PC-9 (cell line): ENCODE measurements around the gene RNF145. TPM values are rescaled to one million over a fixed set of nuclear protein-coding genes. Genes with fewer than 3 reads are reported as not detected.

ENCODE experiments used
- BruUV-seq: library from RNA; stranded (reverse); fragments of 400-500 nt; replicated peaks from 2 replicates; lab custom pipeline; 2021; lab: Mats Ljungman, UMichigan
- CTCF ChIA-PET: fragments of 300-600 bp; sonication (Branson Sonifier 250); formaldehyde crosslinking; loops from one replicate; lab custom pipeline; 2022; ENCODE audit warnings: antibody characterized with exemption; lab: Charles Lee
- POLR2A ChIA-PET: fragments of 300-600 bp; sonication (Branson Sonifier 250); formaldehyde crosslinking; loops from one replicate; lab custom pipeline; 2022; ENCODE audit warnings: antibody characterized with exemption; ENCODE audit not compliant: unreplicated experiment; lab: Charles Lee
- DNase-seq, 2 experiments: peaks; one replicate each; pipeline versions ENCODE4 v3.0.0 to v3.0.0-alpha.2; 2015 to 2022; ENCODE audit warnings: mixed read lengths in 1 of 2
- H2AFZ ChIP-seq: fragments of 200-600 bp; sonication (generic); 2 replicates; pipeline ENCODE4 v1.8.1; 2017; ENCODE audit warnings: antibody characterized with exemption
- H3F3A ChIP-seq: fragments of 200-600 bp; sonication (generic); 2 replicates; pipeline ENCODE4 v1.8.1; 2017; ENCODE audit warnings: antibody characterized with exemption, mild to moderate bottlenecking, low read depth; ENCODE audit not compliant: insufficient read depth
- H3K27ac ChIP-seq: fragments of 200-600 bp; sonication (generic); 2 replicates; pipeline ENCODE4 v1.6.1; 2016; ENCODE audit warnings: mixed run types
- H3K27me3 ChIP-seq: fragments of 200-600 bp; sonication (generic); 2 replicates; pipeline ENCODE4 v1.6.1; 2016; ENCODE audit warnings: low read depth, mixed run types; ENCODE audit not compliant: insufficient read depth
- H3K36me3 ChIP-seq: fragments of 200-600 bp; sonication (generic); 2 replicates; pipeline ENCODE4 v1.6.1; 2016; ENCODE audit warnings: low read depth, mixed run types
- H3K4me1 ChIP-seq: fragments of 200-600 bp; sonication (generic); replicated peaks from 2 replicates; pipeline ENCODE4 v1.6.1; 2016; ENCODE audit warnings: mixed run types; ENCODE audit not compliant: insufficient read depth
- H3K4me2 ChIP-seq: fragments of 200-600 bp; sonication (generic); 2 replicates; pipeline ENCODE4 v1.6.1; 2017; ENCODE audit warnings: mixed run types
- H3K4me3 ChIP-seq: fragments of 200-600 bp; sonication (generic); 2 replicates; pipeline ENCODE4 v1.6.1; 2016; ENCODE audit warnings: mixed run types
- H3K79me2 ChIP-seq: fragments of 200-600 bp; sonication (generic); 2 replicates; pipeline ENCODE4 v1.6.1; 2017; ENCODE audit warnings: low read depth, mixed run types
- H3K9me2 ChIP-seq: fragments of 200-600 bp; sonication (generic); 2 replicates; pipeline ENCODE4 v1.8.1; 2017; ENCODE audit warnings: mild to moderate bottlenecking; ENCODE audit not compliant: insufficient read depth
- H3K9me3 ChIP-seq: fragments of 200-600 bp; sonication (generic); 2 replicates; pipeline ENCODE4 v1.8.1; 2016; ENCODE audit warnings: low read depth; ENCODE audit not compliant: insufficient read depth
- H4K20me1 ChIP-seq: fragments of 200-600 bp; sonication (generic); 2 replicates; pipeline ENCODE4 v1.8.1; 2017; ENCODE audit not compliant: insufficient read depth
- CTCF ChIP-seq: fragments of 200-600 bp; sonication (generic); conservative IDR thresholded peaks from 2 replicates; pipeline ENCODE4 v1.6.1; 2017; ENCODE audit warnings: mixed run types, antibody characterized with exemption, mild to moderate bottlenecking, moderate library complexity
- EZH2 ChIP-seq: fragments of 200-600 bp; sonication (generic); IDR thresholded peaks from 2 replicates; pipeline ENCODE4 v1.8.0; 2017; ENCODE audit warnings: antibody characterized with exemption, low read depth
- intact Hi-C: fragments of 100-400 bp; cut with micrococcal nuclease; formaldehyde crosslinking; loops from one replicate; pipeline ENCODE4 v1.10.0; 2022; ENCODE audit not compliant: unreplicated experiment
- total RNA-seq: library from RNA; stranded (reverse); gene quantifications from 2 replicates; pipeline ENCODE4 v1.2.3, GENCODE V29; 2021

Gene RNF145
- total RNA-seq, 1 experiment from 2014 or later, result 54.5 TPM

- Histone ChIP-seq H3K4me1 (no peaks in the 10 kb centered on the region), H3K79me2 (peaks cover 7% of the 10 kb centered on the region), H3K9me3 (no peaks in the 10 kb centered on the region), H3K27me3 (no peaks in the 10 kb centered on the region), H4K20me1 (peaks cover 19% of the 10 kb centered on the region), H3K4me3 (no peak overlapping the region), H3K27ac (no peak overlapping the region), H3K36me3 (peaks cover 20% of the 10 kb centered on the region), H3K9me2 (no peaks in the 10 kb centered on the region), H3F3A (no peaks in the 10 kb centered on the region), H3K4me2 (no peak overlapping the region), H2AFZ (no peak overlapping the region)
- DNase-seq, result no peak
- no peak for TF ChIP-seq EZH2
- TF ChIP-seq CTCF, result no peak
- BruUV-seq, result no TSS peak
- POLR2A ChIA-PET, result no interaction called here
- CTCF ChIA-PET, result interaction anchor here (0.6 kb wide), 1 partner anchor 109 kb away, joined by 3 read pairs; no protein-coding TSS in a partner anchor
- intact Hi-C loops, result no loop called here
Observed at GRCh38 chr5:159190170-159190569, 19.2 kb downstream of the RNF145 start.

GRCh38 chr5:159189310-159189709 lies 20.0 kb downstream of the RNF145 start:
- Histone ChIP-seq H3K9me2 (no peaks in the 10 kb centered on the region), H4K20me1 (peaks cover 17% of the 10 kb centered on the region), H3K27ac (no peak overlapping the region), H3K79me2 (peaks cover 6% of the 10 kb centered on the region; the same call in 1 of the 2 replicates), H3K36me3 (peaks cover 19% of the 10 kb centered on the region), H3K9me3 (no peaks in the 10 kb centered on the region), H3F3A (no peaks in the 10 kb centered on the region), H3K27me3 (no peaks in the 10 kb centered on the region), H3K4me1 (no peaks in the 10 kb centered on the region), H3K4me3 (no peak overlapping the region), H3K4me2 (no peak overlapping the region), H2AFZ (no peak overlapping the region)
- BruUV-seq, result no TSS peak
- ChIA-PET POLR2A (no interaction called here), CTCF (no interaction called here)
- TF ChIP-seq EZH2 (no peak), CTCF (no peak)
- intact Hi-C loops, result no loop called here
- no peak for DNase-seq

GRCh38 chr5:159187719-159188118 lies 21.6 kb downstream of the RNF145 start:
- peaks cover 2% of the 10 kb centered on the region; the same call in 1 of the 2 replicates for H3K4me1 ChIP-seq
- intact Hi-C loops, result no loop called here
- H3K9me2 ChIP-seq, result no peaks in the 10 kb centered on the region
- H3K4me2 ChIP-seq, result no peak overlapping the region
- no peak overlapping the region for H3K4me3 ChIP-seq
- ChIA-PET CTCF (interaction anchor here (0.7 kb wide), 1 partner anchor 67 kb away, joined by 7 read pairs; no protein-coding TSS in a partner anchor), POLR2A (interaction anchor here (0.6 kb wide), 1 partner anchor 1241 kb away, joined by 9 read pairs; no protein-coding TSS in a partner anchor)
- peaks cover 17% of the 10 kb centered on the region for H4K20me1 ChIP-seq
- no peaks in the 10 kb centered on the region for H3F3A ChIP-seq
- no peak overlapping the region for H3K27ac ChIP-seq
- H3K79me2 ChIP-seq, result peaks cover 3% of the 10 kb centered on the region; the same call in 1 of the 2 replicates
- H3K9me3 ChIP-seq, result no peaks in the 10 kb centered on the region
- no peaks in the 10 kb centered on the region for H3K27me3 ChIP-seq
- BruUV-seq, result no TSS peak
- peaks cover 10% of the 10 kb centered on the region; the same call in 1 of the 2 replicates for H3K36me3 ChIP-seq
- TF ChIP-seq CTCF (no peak), EZH2 (no peak)
- no peak for DNase-seq
- no peak overlapping the region for H2AFZ ChIP-seq
